Bronchial epithelial cell (primary cell): ENCODE measurements around the gene ZC3H12C. TPM values are rescaled to one million over a fixed set of nuclear protein-coding genes. Genes with fewer than 3 reads are reported as not detected.

Experiments used
- DNase-seq: peaks from one replicate; pipeline ENCODE4 v3.0.0-alpha.2; 2010; ENCODE audit warnings: low read depth
- FAIRE-seq: peaks from 2 replicates; lab custom pipeline; 2011; peaks lifted over from hg19 to GRCh38; lab: Jason Lieb, UNC
- H3K27me3 ChIP-seq: 2 replicates; pipeline ENCODE4 v1.5.1; 2011; ENCODE audit warnings: low read length; ENCODE audit not compliant: control insufficient read depth, insufficient read depth
- H3K36me3 ChIP-seq: 2 replicates; pipeline ENCODE4 v1.5.1; 2011; ENCODE audit warnings: low read length; ENCODE audit not compliant: control insufficient read depth, insufficient read depth
- H3K4me3 ChIP-seq: 2 replicates; pipeline ENCODE4 v1.5.1; 2011; ENCODE audit warnings: mild to moderate bottlenecking, low read depth, low read length, control low read depth
- CTCF ChIP-seq: IDR thresholded peaks from 2 replicates; pipeline ENCODE4 v1.5.1; 2011; ENCODE audit warnings: mild to moderate bottlenecking, moderate library complexity, low read length, control low read depth, inconsistent platforms; ENCODE audit not compliant: insufficient read depth, severe bottlenecking
- total RNA-seq: library from RNA; depleted of rRNA; stranded (reverse); fragments of >200 nt; gene quantifications from 2 replicates; pipeline ENCODE4 v1.2.1, GENCODE V29; 2014

The ZC3H12C gene
- total RNA-seq, 1 donor from 2014 or later = 5.3 TPM

GRCh38 chr11:110090466-110091026 is 2.6 kb upstream of the ZC3H12C start:
- TF ChIP-seq CTCF = no peak
- Histone ChIP-seq H3K27me3 (no peaks in the 10 kb centered on the region), H3K4me3 (no peak overlapping the region), H3K36me3 (no peaks in the 10 kb centered on the region)
- DNase-seq (no peak), FAIRE-seq (no peak)

GRCh38 chr11:110092111-110092514 is 1.1 kb upstream of the ZC3H12C start:
- no peak for TF ChIP-seq CTCF
- Histone ChIP-seq H3K27me3 (no peaks in the 10 kb centered on the region), H3K36me3 (no peaks in the 10 kb centered on the region), H3K4me3 (peak overlapping the region; percentile 82)
- DNase-seq = peak; percentile 35
- no peak for FAIRE-seq

GRCh38 chr11:110093407-110094297 is 460 bp downstream of the ZC3H12C start:
- no peak for TF ChIP-seq CTCF
- H3K27me3 ChIP-seq = no peaks in the 10 kb centered on the region
- DNase-seq (no peak), FAIRE-seq (no peak)
- H3K4me3 ChIP-seq = peak overlapping the region; percentile 82
- no peaks in the 10 kb centered on the region for H3K36me3 ChIP-seq

GRCh38 chr11:110094298-110095285 is 1.4 kb downstream of the ZC3H12C start:
- DNase-seq (no peak), FAIRE-seq (no peak)
- Histone ChIP-seq H3K36me3 (no peaks in the 10 kb centered on the region), H3K27me3 (no peaks in the 10 kb centered on the region), H3K4me3 (peak overlapping the region; percentile 82)
- TF ChIP-seq CTCF = no peak

GRCh38 chr11:110095554-110095953 is 2.4 kb downstream of the ZC3H12C start:
- Histone ChIP-seq H3K36me3 (no peaks in the 10 kb centered on the region), H3K4me3 (no peak overlapping the region), H3K27me3 (no peaks in the 10 kb centered on the region)
- no peak for TF ChIP-seq CTCF
- FAIRE-seq = no peak
- DNase-seq = peak; percentile 70
